ENCODE results near the gene SHC3. TPM values are rescaled to one million over a fixed set of nuclear protein-coding genes. Genes with fewer than 3 reads are reported as not detected.

The SHC3 gene
- total RNA-seq, 1 experiment from 2014 or later = 0.66 TPM

GRCh38 chr9:89006996-89007967 lies 171.3 kb downstream of the SHC3 start:
- Histone ChIP-seq H3K9ac (ENCODE audit: low read length) (no peak overlapping the region), H3K79me2 (ENCODE audit: low read length) (no peaks in the 10 kb centered on the region), H3K27ac (ENCODE audit: low read length) (no peak overlapping the region), H3F3A (ENCODE audit: low read length, unreplicated experiment) (no peaks in the 10 kb centered on the region), H2AFZ (ENCODE audit: low read length) (no peak overlapping the region), H3K4me1 (ENCODE audit: insufficient read depth, low read length) (no peaks in the 10 kb centered on the region), H3K9me2 (replicated peaks; ENCODE audit: low read length) (no peaks in the 10 kb centered on the region), H3K36me3 (ENCODE audit: low read depth, low read length) (no peaks in the 10 kb centered on the region), H3K9me3 (ENCODE audit: low read length) (no peaks in the 10 kb centered on the region), H3K27me3 (ENCODE audit: low read length) (no peaks in the 10 kb centered on the region), H4K20me1 (ENCODE audit: low read length) (no peaks in the 10 kb centered on the region), H3K4me2 (ENCODE audit: low read length) (no peak overlapping the region), H3K4me3 (ENCODE audit: low read length) (no peak overlapping the region)
- no peak for ATAC-seq
- DNase-seq = no peak
- ChIA-PET CTCF (no interaction called here), POLR2A (ENCODE audit: unreplicated experiment) (no interaction called here)
- BruUV-seq (replicated peaks) = no TSS peak
- intact Hi-C loops (cut with micrococcal nuclease) = loop anchor here (10.0 kb wide), 1 partner anchor 1052 kb away; a partner anchor contains a TSS
- no peak for TF ChIP-seq EZH2phosphoT487 (IDR thresholded peaks at IDR 0.05; ENCODE audit: borderline replicate concordance, low read length)
- TF ChIP-seq EZH2 (IDR thresholded peaks at IDR 0.05; ENCODE audit: low read length, unreplicated experiment) = no peak
- TF ChIP-seq, protein P1, sequence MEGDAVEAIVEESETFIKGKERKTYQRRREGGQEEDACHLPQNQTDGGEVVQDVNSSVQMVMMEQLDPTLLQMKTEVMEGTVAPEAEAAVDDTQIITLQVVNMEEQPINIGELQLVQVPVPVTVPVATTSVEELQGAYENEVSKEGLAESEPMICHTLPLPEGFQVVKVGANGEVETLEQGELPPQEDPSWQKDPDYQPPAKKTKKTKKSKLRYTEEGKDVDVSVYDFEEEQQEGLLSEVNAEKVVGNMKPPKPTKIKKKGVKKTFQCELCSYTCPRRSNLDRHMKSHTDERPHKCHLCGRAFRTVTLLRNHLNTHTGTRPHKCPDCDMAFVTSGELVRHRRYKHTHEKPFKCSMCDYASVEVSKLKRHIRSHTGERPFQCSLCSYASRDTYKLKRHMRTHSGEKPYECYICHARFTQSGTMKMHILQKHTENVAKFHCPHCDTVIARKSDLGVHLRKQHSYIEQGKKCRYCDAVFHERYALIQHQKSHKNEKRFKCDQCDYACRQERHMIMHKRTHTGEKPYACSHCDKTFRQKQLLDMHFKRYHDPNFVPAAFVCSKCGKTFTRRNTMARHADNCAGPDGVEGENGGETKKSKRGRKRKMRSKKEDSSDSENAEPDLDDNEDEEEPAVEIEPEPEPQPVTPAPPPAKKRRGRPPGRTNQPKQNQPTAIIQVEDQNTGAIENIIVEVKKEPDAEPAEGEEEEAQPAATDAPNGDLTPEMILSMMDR (conservative IDR thresholded peaks at IDR 0.05; ENCODE audit: low read depth, low read length) = no peak

- Histone ChIP-seq H3K4me2 (ENCODE audit: low read length) (no peak overlapping the region), H3K27me3 (ENCODE audit: low read length) (no peaks in the 10 kb centered on the region), H3K79me2 (ENCODE audit: low read length) (no peaks in the 10 kb centered on the region), H3K4me1 (ENCODE audit: insufficient read depth, low read length) (no peaks in the 10 kb centered on the region), H3K9ac (ENCODE audit: low read length) (no peak overlapping the region), H3K9me3 (ENCODE audit: low read length) (no peaks in the 10 kb centered on the region), H3K9me2 (replicated peaks; ENCODE audit: low read length) (no peaks in the 10 kb centered on the region), H3K4me3 (ENCODE audit: low read length) (no peak overlapping the region), H4K20me1 (ENCODE audit: low read length) (no peaks in the 10 kb centered on the region), H3K27ac (ENCODE audit: low read length) (no peak overlapping the region), H3F3A (ENCODE audit: low read length, unreplicated experiment) (no peaks in the 10 kb centered on the region), H2AFZ (ENCODE audit: low read length) (no peak overlapping the region), H3K36me3 (ENCODE audit: low read depth, low read length) (no peaks in the 10 kb centered on the region)
- no TSS peak for BruUV-seq (replicated peaks)
- POLR2A ChIA-PET (ENCODE audit: unreplicated experiment) = no interaction called here
- no peak for DNase-seq
- CTCF ChIA-PET = no interaction called here
- intact Hi-C loops (cut with micrococcal nuclease) = loop anchor here (10.0 kb wide), 1 partner anchor 1051 kb away; a partner anchor contains a TSS
- no peak for ATAC-seq
- TF ChIP-seq EZH2 (IDR thresholded peaks at IDR 0.05; ENCODE audit: low read length, unreplicated experiment) (no peak), EZH2phosphoT487 (IDR thresholded peaks at IDR 0.05; ENCODE audit: borderline replicate concordance, low read length) (no peak)
- TF ChIP-seq, protein P1 (conservative IDR thresholded peaks at IDR 0.05; ENCODE audit: low read depth, low read length) = no peak
Measured at GRCh38 chr9:89006267-89006666, 172.4 kb downstream of the SHC3 start.

GRCh38 chr9:89005323-89005722 lies 173.3 kb downstream of the SHC3 start:
- Histone ChIP-seq H3K27me3 (ENCODE audit: low read length) (no peaks in the 10 kb centered on the region), H3F3A (ENCODE audit: low read length, unreplicated experiment) (no peaks in the 10 kb centered on the region), H3K36me3 (ENCODE audit: low read depth, low read length) (no peaks in the 10 kb centered on the region; the same call in 1 of the 2 replicates), H3K27ac (ENCODE audit: low read length) (no peak overlapping the region), H4K20me1 (ENCODE audit: low read length) (no peaks in the 10 kb centered on the region), H3K9ac (ENCODE audit: low read length) (no peak overlapping the region), H2AFZ (ENCODE audit: low read length) (no peak overlapping the region), H3K4me2 (ENCODE audit: low read length) (no peak overlapping the region), H3K9me3 (ENCODE audit: low read length) (no peaks in the 10 kb centered on the region), H3K9me2 (replicated peaks; ENCODE audit: low read length) (no peaks in the 10 kb centered on the region), H3K4me1 (ENCODE audit: insufficient read depth, low read length) (no peaks in the 10 kb centered on the region), H3K79me2 (ENCODE audit: low read length) (no peaks in the 10 kb centered on the region), H3K4me3 (ENCODE audit: low read length) (no peak overlapping the region)
- CTCF ChIA-PET = no interaction called here
- TF ChIP-seq, protein P1 (conservative IDR thresholded peaks at IDR 0.05; ENCODE audit: low read depth, low read length) = no peak
- TF ChIP-seq EZH2phosphoT487 (IDR thresholded peaks at IDR 0.05; ENCODE audit: borderline replicate concordance, low read length) (no peak), EZH2 (IDR thresholded peaks at IDR 0.05; ENCODE audit: low read length, unreplicated experiment) (no peak)
- no TSS peak for BruUV-seq (replicated peaks)
- DNase-seq = no peak
- ATAC-seq = no peak
- POLR2A ChIA-PET (ENCODE audit: unreplicated experiment) = no interaction called here
- intact Hi-C loops (cut with micrococcal nuclease) = loop anchor here (10.0 kb wide), 1 partner anchor 1051 kb away; a partner anchor contains a TSS
